ENCODE data around the gene ZNF101. TPM values are rescaled to one million over a fixed set of nuclear protein-coding genes. Genes with fewer than 3 reads are reported as not detected.

ZNF101 gene
- total RNA-seq, 2 donors from 2014 or later: 2.2 to 8.3 TPM

GRCh38 chr19:19657397-19657783 is 11.2 kb upstream of the ZNF101 start:
- ATAC-seq (ENCODE audit: insufficient number of reproducible peaks, low FRiP score, low read depth) (no peak), DNase-seq (ENCODE audit: low spot score) (no peak)
- Histone ChIP-seq H3K27me3 (replicated peaks; ENCODE audit: insufficient read depth) (no peaks in the 10 kb centered on the region), H3K9me3 (no peaks in the 10 kb centered on the region), H3K36me3 (peaks cover 59% of the 10 kb centered on the region), H3K4me1 (ENCODE audit: control insufficient read depth in 1 of 2, low read depth in 2 of 2) (peaks cover 5 to 10% of the 10 kb centered on the region in 2 donors), H3K27ac (no peak overlapping the region), H3K4me3 (no peak overlapping the region)
- no peak for TF ChIP-seq CTCF (IDR thresholded peaks at IDR 0.05)

GRCh38 chr19:19659646-19660245 is 8.9 kb upstream of the ZNF101 start:
- H3K27ac ChIP-seq: no peak overlapping the region
- H3K4me3 ChIP-seq: no peak overlapping the region
- no peak for DNase-seq (ENCODE audit: low spot score)
- H3K4me1 ChIP-seq (ENCODE audit: control insufficient read depth in 1 of 2, low read depth in 2 of 2): peaks cover 9 to 18% of the 10 kb centered on the region in 2 donors
- H3K27me3 ChIP-seq (replicated peaks; ENCODE audit: insufficient read depth): no peaks in the 10 kb centered on the region
- no peaks in the 10 kb centered on the region for H3K9me3 ChIP-seq
- no peak for ATAC-seq (ENCODE audit: insufficient number of reproducible peaks, low FRiP score, low read depth)
- TF ChIP-seq CTCF (IDR thresholded peaks at IDR 0.05): no peak
- peaks cover 36% of the 10 kb centered on the region for H3K36me3 ChIP-seq

- ATAC-seq (ENCODE audit: insufficient number of reproducible peaks, low FRiP score, low read depth): no peak
- peak overlapping the region; percentile 19 for H3K4me3 ChIP-seq
- no peaks in the 10 kb centered on the region for H3K9me3 ChIP-seq
- H3K27ac ChIP-seq: no peak overlapping the region
- no peaks in the 10 kb centered on the region for H3K27me3 ChIP-seq (replicated peaks; ENCODE audit: insufficient read depth)
- DNase-seq (ENCODE audit: low spot score): no peak
- peaks cover 22% of the 10 kb centered on the region for H3K36me3 ChIP-seq
- no peak for TF ChIP-seq CTCF (IDR thresholded peaks at IDR 0.05)
- peaks cover 9 to 18% of the 10 kb centered on the region in 2 donors for H3K4me1 ChIP-seq (ENCODE audit: control insufficient read depth in 1 of 2, low read depth in 2 of 2)
Observed at GRCh38 chr19:19661141-19661674, 7.4 kb upstream of the ZNF101 start.

- Histone ChIP-seq H3K4me3 (peak overlapping the region; percentile 19), H3K27ac (no peak overlapping the region), H3K27me3 (replicated peaks; ENCODE audit: insufficient read depth) (no peaks in the 10 kb centered on the region), H3K4me1 (ENCODE audit: control insufficient read depth in 1 of 2, low read depth in 2 of 2) (peaks cover 9 to 18% of the 10 kb centered on the region in 2 donors), H3K9me3 (no peaks in the 10 kb centered on the region), H3K36me3 (peaks cover 16% of the 10 kb centered on the region)
- no peak for ATAC-seq (ENCODE audit: insufficient number of reproducible peaks, low FRiP score, low read depth)
- DNase-seq (ENCODE audit: low spot score): no peak
- TF ChIP-seq CTCF (IDR thresholded peaks at IDR 0.05): no peak
Observed at GRCh38 chr19:19661675-19662251, 6.9 kb upstream of the ZNF101 start.

GRCh38 chr19:19662344-19662743 is 6.3 kb upstream of the ZNF101 start:
- Histone ChIP-seq H3K27ac (no peak overlapping the region), H3K36me3 (peaks cover 10% of the 10 kb centered on the region), H3K4me1 (ENCODE audit: control insufficient read depth in 1 of 2, low read depth in 2 of 2) (peaks cover 9 to 18% of the 10 kb centered on the region in 2 donors), H3K27me3 (replicated peaks; ENCODE audit: insufficient read depth) (no peaks in the 10 kb centered on the region), H3K9me3 (no peaks in the 10 kb centered on the region), H3K4me3 (peak overlapping the region; percentile 79)
- DNase-seq (ENCODE audit: low spot score) (no peak), ATAC-seq (ENCODE audit: insufficient number of reproducible peaks, low FRiP score, low read depth) (no peak)
- no peak for TF ChIP-seq CTCF (IDR thresholded peaks at IDR 0.05)
